Tibial artery (tissue), 4 donors: ENCODE data around the gene RHOJ.
A peak's percentile ranks its signal among the peaks of the same experiment; 100 is the strongest.

Experiments
- DNase-seq, 2 donors: peaks; one replicate each; pipeline ENCODE4 v3.0.0-alpha.2; 2019
- H3K27ac ChIP-seq, 2 donors: fragments of 200-600 bp; sonication (generic) in 1 of 2; 1 replicate in 1 of 2; 2 replicates in 1 of 2; pipeline ENCODE4 v1.5.1; 2018 to 2019; ENCODE audit warnings: mild to moderate bottlenecking in 1 of 2
- H3K27me3 ChIP-seq, 2 donors: fragments of 200-600 bp; sonication (generic) in 1 of 2; one replicate each; pipeline versions ENCODE4 v1.5.1 to v1.6.0; 2016 to 2019
- H3K36me3 ChIP-seq, 3 donors: fragments of 200-600 bp; sonication (generic) in 2 of 3; one replicate each; pipeline ENCODE4 v1.5.1; 2016 to 2019; ENCODE audit warnings: mild to moderate bottlenecking in 2 of 3
- H3K4me1 ChIP-seq, 4 donors: fragments of 200-600 bp; sonication (generic) in 2 of 4; 1 replicate in 3 of 4; 2 replicates in 1 of 4; pipeline ENCODE4 v1.5.1; 2016 to 2019
- H3K4me3 ChIP-seq, 2 donors: fragments of 200-600 bp; sonication (generic) in 1 of 2; 1 replicate in 1 of 2; 2 replicates in 1 of 2; pipeline ENCODE4 v1.5.1; 2018 to 2019; ENCODE audit warnings: mild to moderate bottlenecking in 2 of 2
- H3K9me3 ChIP-seq, 3 donors: fragments of 200-600 bp; sonication (generic) in 1 of 3; one replicate each; pipeline ENCODE4 v1.5.1; 2016 to 2019
- CTCF ChIP-seq, 2 experiments: fragments of 200-600 bp in 1 of 2; fragments of 450-650 bp in 1 of 2; IDR thresholded peaks; one replicate each; pipeline ENCODE4 v1.5.1; 2017 to 2019; ENCODE audit warnings: antibody characterized with exemption in 2 of 2, mild to moderate bottlenecking in 1 of 2, moderate library complexity in 1 of 2
- intact Hi-C: fragments of 100-400 bp; cut with DNase I; formaldehyde crosslinking; loops from one replicate; pipeline ENCODE4 v1.15.0; 2023; ENCODE audit warnings: low total_unique reads

The RHOJ gene

GRCh38 chr14:63200035-63200740, 4.1 kb upstream of the RHOJ start:
- intact Hi-C loops, result no loop called here
- DNase-seq, result no peak
- Histone ChIP-seq H3K27me3 (no peaks in the 10 kb centered on the region), H3K27ac (no peak overlapping the region), H3K4me1 (peaks cover 0 to 12% (median 7%) of the 10 kb centered on the region in 4 donors), H3K36me3 (no peaks in the 10 kb centered on the region), H3K9me3 (no peaks in the 10 kb centered on the region), H3K4me3 (no peak overlapping the region)
- no peak for TF ChIP-seq CTCF (IDR thresholded peaks at IDR 0.05)

- intact Hi-C loops, result no loop called here
- Histone ChIP-seq H3K4me1 (peaks cover 0 to 12% (median 7%) of the 10 kb centered on the region in 4 donors), H3K4me3 (no peak overlapping the region), H3K36me3 (no peaks in the 10 kb centered on the region), H3K27me3 (no peaks in the 10 kb centered on the region), H3K9me3 (no peaks in the 10 kb centered on the region), H3K27ac (no peak overlapping the region)
- no peak for DNase-seq
- no peak for TF ChIP-seq CTCF (IDR thresholded peaks at IDR 0.05)
Observed at GRCh38 chr14:63200767-63201166, 3.5 kb upstream of the RHOJ start.

GRCh38 chr14:63203015-63203414, 1.2 kb upstream of the RHOJ start:
- TF ChIP-seq CTCF (IDR thresholded peaks at IDR 0.05), result no peak
- Histone ChIP-seq H3K27ac (peak overlapping the region; percentile 79 to 82), H3K9me3 (no peaks in the 10 kb centered on the region), H3K36me3 (no peaks in the 10 kb centered on the region), H3K4me3 (no peak overlapping the region), H3K27me3 (no peaks in the 10 kb centered on the region), H3K4me1 (peaks cover 0 to 12% (median 7%) of the 10 kb centered on the region in 4 donors)
- intact Hi-C loops, result no loop called here
- DNase-seq, result no peak

GRCh38 chr14:63203618-63204406, 431 bp upstream of the RHOJ start:
- H3K9me3 ChIP-seq, result no peaks in the 10 kb centered on the region
- H3K27ac ChIP-seq, result peak overlapping the region; percentile 79 to 82
- peak overlapping the region; percentile 47 to 52 for H3K4me3 ChIP-seq
- H3K36me3 ChIP-seq, result no peaks in the 10 kb centered on the region
- intact Hi-C loops, result no loop called here
- peaks cover 0 to 12% (median 7%) of the 10 kb centered on the region in 4 donors for H3K4me1 ChIP-seq
- peak; percentile 74 to 80 for DNase-seq
- H3K27me3 ChIP-seq, result no peaks in the 10 kb centered on the region
- TF ChIP-seq CTCF (IDR thresholded peaks at IDR 0.05), result no peak

GRCh38 chr14:63205044-63205575, 867 bp downstream of the RHOJ start:
- intact Hi-C loops, result no loop called here
- H3K4me3 ChIP-seq, result peak overlapping the region; percentile 47 to 52
- TF ChIP-seq CTCF (IDR thresholded peaks at IDR 0.05), result no peak
- peak overlapping the region; percentile 79 to 82 for H3K27ac ChIP-seq
- H3K9me3 ChIP-seq, result no peaks in the 10 kb centered on the region
- H3K36me3 ChIP-seq, result no peaks in the 10 kb centered on the region
- DNase-seq, result no peak
- H3K27me3 ChIP-seq, result no peaks in the 10 kb centered on the region
- peaks cover 0 to 12% (median 7%) of the 10 kb centered on the region in 4 donors for H3K4me1 ChIP-seq
